Activated naive CD8-positive, alpha-beta T cell treated with anti-CD3 and anti-CD28 coated beads, Interleukin-2, amount 10 ng/mL, durations not matched to agents 7 days and 5 days (primary cell): Measurements from ENCODE around the gene KCNC4. TPM values are rescaled to one million over a fixed set of nuclear protein-coding genes. Genes with fewer than 3 reads are reported as not detected.

Source experiments
- ATAC-seq: fragments of 150-1000 bp; cut with Tn5 transposase; one replicate; pipeline ENCODE4 v1.10.0; 2021; ENCODE audit warnings: low read depth, moderate library complexity
- POLR2A ChIA-PET: fragments of 350-600 bp; sonication (Branson Sonifier 250); formaldehyde crosslinking; loops from one replicate; lab custom pipeline; 2021; ENCODE audit warnings: antibody characterized with exemption; lab: Charles Lee
- DNase-seq: peaks from one replicate; pipeline ENCODE4 v3.0.0; 2021
- H3K27ac Mint-ChIP-seq: one replicate; pipeline ENCODE4 v1.8.0; 2022; ENCODE audit warnings: mild to moderate bottlenecking, mixed read lengths
- H3K27me3 Mint-ChIP-seq: one replicate; pipeline ENCODE4 v1.8.0; 2022; ENCODE audit warnings: mild to moderate bottlenecking, moderate library complexity, mixed read lengths
- H3K36me3 Mint-ChIP-seq: one replicate; pipeline ENCODE4 v1.8.0; 2021; ENCODE audit warnings: mild to moderate bottlenecking, mixed read lengths
- H3K4me1 Mint-ChIP-seq: one replicate; pipeline ENCODE4 v1.8.0; 2021; ENCODE audit warnings: mixed read lengths
- H3K4me3 Mint-ChIP-seq: one replicate; pipeline ENCODE4 v1.8.0; 2022; ENCODE audit warnings: mild to moderate bottlenecking, moderate library complexity, mixed read lengths
- H3K9me3 Mint-ChIP-seq: one replicate; pipeline ENCODE4 v1.8.0; 2021; ENCODE audit warnings: mixed read lengths
- total RNA-seq, 2 experiments: library from RNA; stranded (reverse); gene quantifications; one replicate each; pipeline ENCODE4 v1.2.3, GENCODE V29; 2021

Gene KCNC4
- total RNA-seq, 2 experiments from 2014 or later, result 8.9 to 9.0 TPM

GRCh38 chr1:110234691-110235090 is 24.6 kb downstream of the KCNC4 start:
- H3K36me3 Mint-ChIP-seq, result peaks cover 1% of the 10 kb centered on the region
- no peak overlapping the region for H3K4me3 Mint-ChIP-seq
- no peak overlapping the region for H3K27ac Mint-ChIP-seq
- peaks cover 8% of the 10 kb centered on the region for H3K4me1 Mint-ChIP-seq
- POLR2A ChIA-PET, result no interaction called here
- DNase-seq (no peak), ATAC-seq (no peak)
- no peaks in the 10 kb centered on the region for H3K9me3 Mint-ChIP-seq
- no peaks in the 10 kb centered on the region for H3K27me3 Mint-ChIP-seq

- no peaks in the 10 kb centered on the region for H3K27me3 Mint-ChIP-seq
- H3K27ac Mint-ChIP-seq, result no peak overlapping the region
- no peak for DNase-seq
- POLR2A ChIA-PET, result no interaction called here
- ATAC-seq, result no peak
- H3K4me1 Mint-ChIP-seq, result peaks cover 8% of the 10 kb centered on the region
- no peak overlapping the region for H3K4me3 Mint-ChIP-seq
- peaks cover 1% of the 10 kb centered on the region for H3K36me3 Mint-ChIP-seq
- no peaks in the 10 kb centered on the region for H3K9me3 Mint-ChIP-seq
Observed at GRCh38 chr1:110235181-110235833, 25.2 kb downstream of the KCNC4 start.

GRCh38 chr1:110235834-110236682 is 25.9 kb downstream of the KCNC4 start:
- Mint-ChIP-seq H3K9me3 (no peaks in the 10 kb centered on the region), H3K27me3 (no peaks in the 10 kb centered on the region), H3K36me3 (peaks cover 1% of the 10 kb centered on the region), H3K4me1 (peaks cover 8% of the 10 kb centered on the region), H3K4me3 (no peak overlapping the region), H3K27ac (no peak overlapping the region)
- DNase-seq, result no peak
- POLR2A ChIA-PET, result no interaction called here
- peak; percentile 38 for ATAC-seq

- no peaks in the 10 kb centered on the region for H3K9me3 Mint-ChIP-seq
- no peak for ATAC-seq
- H3K36me3 Mint-ChIP-seq, result peaks cover 1% of the 10 kb centered on the region
- POLR2A ChIA-PET, result no interaction called here
- no peak overlapping the region for H3K27ac Mint-ChIP-seq
- no peak for DNase-seq
- H3K4me1 Mint-ChIP-seq, result peaks cover 8% of the 10 kb centered on the region
- H3K4me3 Mint-ChIP-seq, result no peak overlapping the region
- H3K27me3 Mint-ChIP-seq, result no peaks in the 10 kb centered on the region
Observed at GRCh38 chr1:110237386-110238152, 27.5 kb downstream of the KCNC4 start.

GRCh38 chr1:110239441-110240430 is 29.6 kb downstream of the KCNC4 start:
- POLR2A ChIA-PET, result no interaction called here
- ATAC-seq, result no peak
- no peak for DNase-seq
- Mint-ChIP-seq H3K4me3 (no peak overlapping the region), H3K9me3 (no peaks in the 10 kb centered on the region), H3K36me3 (peaks cover 1% of the 10 kb centered on the region), H3K4me1 (peaks cover 9% of the 10 kb centered on the region), H3K27me3 (no peaks in the 10 kb centered on the region), H3K27ac (no peak overlapping the region)

- ATAC-seq, result no peak
- no peak for DNase-seq
- Mint-ChIP-seq H3K4me3 (no peak overlapping the region), H3K4me1 (peaks cover 9% of the 10 kb centered on the region), H3K36me3 (peaks cover 1% of the 10 kb centered on the region), H3K27me3 (no peaks in the 10 kb centered on the region), H3K9me3 (no peaks in the 10 kb centered on the region), H3K27ac (no peak overlapping the region)
- POLR2A ChIA-PET, result no interaction called here
Observed at GRCh38 chr1:110240476-110241210, 30.5 kb downstream of the KCNC4 start.

GRCh38 chr1:110241516-110241915 is 31.4 kb downstream of the KCNC4 start:
- H3K36me3 Mint-ChIP-seq, result peaks cover 1% of the 10 kb centered on the region
- no peaks in the 10 kb centered on the region for H3K27me3 Mint-ChIP-seq
- peaks cover 3% of the 10 kb centered on the region for H3K4me1 Mint-ChIP-seq
- H3K4me3 Mint-ChIP-seq, result no peak overlapping the region
- POLR2A ChIA-PET, result no interaction called here
- no peak overlapping the region for H3K27ac Mint-ChIP-seq
- no peak for DNase-seq
- no peak for ATAC-seq
- no peaks in the 10 kb centered on the region for H3K9me3 Mint-ChIP-seq

- Mint-ChIP-seq H3K4me3 (no peak overlapping the region), H3K27ac (no peak overlapping the region), H3K36me3 (peaks cover 1% of the 10 kb centered on the region), H3K27me3 (no peaks in the 10 kb centered on the region), H3K9me3 (no peaks in the 10 kb centered on the region), H3K4me1 (peaks cover 3% of the 10 kb centered on the region)
- POLR2A ChIA-PET, result no interaction called here
- ATAC-seq (no peak), DNase-seq (no peak)
Observed at GRCh38 chr1:110242062-110242461, 31.9 kb downstream of the KCNC4 start.

- Mint-ChIP-seq H3K4me1 (peaks cover 3% of the 10 kb centered on the region), H3K27me3 (no peaks in the 10 kb centered on the region), H3K4me3 (no peak overlapping the region), H3K9me3 (no peaks in the 10 kb centered on the region), H3K27ac (no peak overlapping the region), H3K36me3 (peaks cover 1% of the 10 kb centered on the region)
- ATAC-seq, result no peak
- POLR2A ChIA-PET, result no interaction called here
- DNase-seq, result no peak
Observed at GRCh38 chr1:110242731-110243130, 32.6 kb downstream of the KCNC4 start.

- peaks cover 3% of the 10 kb centered on the region for H3K4me1 Mint-ChIP-seq
- DNase-seq, result no peak
- no peaks in the 10 kb centered on the region for H3K27me3 Mint-ChIP-seq
- no peak for ATAC-seq
- peaks cover 1% of the 10 kb centered on the region for H3K36me3 Mint-ChIP-seq
- POLR2A ChIA-PET, result no interaction called here
- H3K9me3 Mint-ChIP-seq, result no peaks in the 10 kb centered on the region
- H3K4me3 Mint-ChIP-seq, result no peak overlapping the region
- H3K27ac Mint-ChIP-seq, result no peak overlapping the region
Observed at GRCh38 chr1:110243146-110243545, 33.0 kb downstream of the KCNC4 start.

- ATAC-seq, result no peak
Observed at GRCh38 chr1:110243574-110243973, 33.5 kb downstream of the KCNC4 start.

GRCh38 chr1:110245876-110246620 is 35.9 kb downstream of the KCNC4 start:
- Mint-ChIP-seq H3K4me3 (no peak overlapping the region), H3K36me3 (no peaks in the 10 kb centered on the region), H3K9me3 (no peaks in the 10 kb centered on the region), H3K4me1 (peaks cover 2% of the 10 kb centered on the region), H3K27ac (no peak overlapping the region), H3K27me3 (no peaks in the 10 kb centered on the region)
- POLR2A ChIA-PET, result no interaction called here
- no peak for ATAC-seq
- no peak for DNase-seq

More at GRCh38 chr1:110243574-110243973, 33.5 kb downstream of the KCNC4 start:
- Mint-ChIP-seq H3K4me1 (peaks cover 2% of the 10 kb centered on the region), H3K9me3 (no peaks in the 10 kb centered on the region), H3K27ac (no peak overlapping the region), H3K36me3 (peaks cover 1% of the 10 kb centered on the region), H3K27me3 (no peaks in the 10 kb centered on the region), H3K4me3 (no peak overlapping the region)
- POLR2A ChIA-PET, result no interaction called here
- DNase-seq, result no peak
